ENCODE measurements around the gene EIF2D.
A peak's percentile ranks its signal among the peaks of the same experiment; 100 is the strongest.

EIF2D gene

DNA sequence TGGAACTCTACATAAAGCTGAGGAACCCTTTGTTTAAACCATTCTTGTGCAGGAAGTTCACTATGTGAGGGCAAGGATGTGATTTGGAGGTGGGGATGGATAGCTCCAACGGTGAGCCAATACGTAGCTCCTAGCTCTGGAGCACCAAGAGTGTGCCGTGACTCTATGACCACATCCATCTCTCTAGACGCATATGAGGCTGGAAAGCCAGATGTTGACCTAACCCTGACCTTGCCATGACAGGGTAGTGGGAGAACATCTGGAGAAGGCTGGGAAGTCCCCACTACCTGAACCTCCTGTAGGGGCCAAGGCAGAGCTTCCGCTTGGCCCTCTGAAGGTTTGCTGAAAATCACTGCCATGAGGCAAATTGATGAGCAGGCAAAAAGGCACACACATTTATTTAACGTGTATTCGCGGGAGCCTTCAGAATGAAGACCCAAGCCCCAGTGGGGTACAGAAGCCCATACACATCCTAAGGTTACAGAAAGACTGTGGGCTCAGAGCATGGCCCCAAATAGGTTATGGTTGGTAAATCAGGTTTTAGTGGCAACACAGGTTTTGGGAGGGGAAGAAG lies 43.4 kb downstream of the EIF2D start:
- DNase-seq: no peak

DNA sequence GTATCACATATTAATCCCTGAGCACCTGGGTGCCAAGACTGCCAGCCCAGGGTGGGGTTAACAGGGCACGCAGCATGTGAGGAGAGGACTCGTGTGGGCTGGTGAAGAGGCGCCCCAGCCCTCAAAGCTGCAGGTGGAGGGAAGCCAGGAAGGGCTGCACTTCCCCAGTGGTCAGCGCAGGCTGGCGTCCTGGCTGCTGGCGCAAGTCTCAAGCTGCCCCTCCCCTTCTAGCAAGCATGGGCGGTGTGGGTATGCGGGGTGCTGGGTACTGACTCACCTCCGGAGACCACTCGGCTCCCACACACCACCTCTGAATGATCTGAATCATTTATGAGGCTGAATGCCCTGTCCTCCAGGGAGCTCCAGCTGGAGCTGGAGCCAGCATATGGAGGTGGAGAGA lies 44.0 kb downstream of the EIF2D start:
- no peak for DNase-seq

DNA sequence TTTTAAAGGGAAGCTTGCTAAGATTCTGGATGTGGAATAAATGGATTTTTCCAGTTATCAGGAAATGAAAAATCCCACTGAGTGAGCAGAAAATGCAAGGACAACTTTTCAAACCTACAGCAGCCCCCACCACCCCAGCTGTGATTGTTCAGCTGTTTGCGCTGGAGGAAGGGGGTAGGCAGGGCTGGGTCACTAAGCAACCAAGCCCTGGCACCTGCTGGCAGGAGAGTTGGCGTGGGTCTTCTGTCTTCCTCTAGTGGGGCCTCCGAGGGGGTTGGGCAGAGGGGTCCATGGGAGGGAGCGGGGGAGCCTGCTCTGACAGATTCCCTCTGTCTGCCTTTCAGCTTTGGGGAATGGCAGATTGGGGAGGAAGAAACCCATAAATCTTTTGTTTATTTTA lies 45.3 kb downstream of the EIF2D start:
- DNase-seq: no peak

DNA sequence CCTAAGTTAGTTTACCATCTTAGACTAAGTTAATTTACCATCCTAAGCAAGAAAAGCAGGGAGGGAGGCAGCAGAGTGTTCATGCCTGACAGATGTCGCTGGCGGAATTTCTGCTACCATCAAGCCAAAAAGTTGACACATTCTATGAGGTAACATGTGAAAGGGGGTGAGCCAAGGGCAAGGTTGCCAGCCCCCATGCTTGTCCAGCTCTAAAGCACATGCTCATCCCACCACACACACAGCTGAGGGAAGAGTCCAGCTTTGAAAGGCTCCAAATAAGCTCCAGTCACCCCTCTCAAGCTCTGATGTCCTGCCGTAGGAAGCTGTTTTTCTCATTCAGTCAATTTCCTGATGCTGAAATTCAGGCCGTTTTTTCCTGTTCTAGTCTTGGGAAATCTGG lies 46.3 kb downstream of the EIF2D start:
- no peak for DNase-seq

DNA sequence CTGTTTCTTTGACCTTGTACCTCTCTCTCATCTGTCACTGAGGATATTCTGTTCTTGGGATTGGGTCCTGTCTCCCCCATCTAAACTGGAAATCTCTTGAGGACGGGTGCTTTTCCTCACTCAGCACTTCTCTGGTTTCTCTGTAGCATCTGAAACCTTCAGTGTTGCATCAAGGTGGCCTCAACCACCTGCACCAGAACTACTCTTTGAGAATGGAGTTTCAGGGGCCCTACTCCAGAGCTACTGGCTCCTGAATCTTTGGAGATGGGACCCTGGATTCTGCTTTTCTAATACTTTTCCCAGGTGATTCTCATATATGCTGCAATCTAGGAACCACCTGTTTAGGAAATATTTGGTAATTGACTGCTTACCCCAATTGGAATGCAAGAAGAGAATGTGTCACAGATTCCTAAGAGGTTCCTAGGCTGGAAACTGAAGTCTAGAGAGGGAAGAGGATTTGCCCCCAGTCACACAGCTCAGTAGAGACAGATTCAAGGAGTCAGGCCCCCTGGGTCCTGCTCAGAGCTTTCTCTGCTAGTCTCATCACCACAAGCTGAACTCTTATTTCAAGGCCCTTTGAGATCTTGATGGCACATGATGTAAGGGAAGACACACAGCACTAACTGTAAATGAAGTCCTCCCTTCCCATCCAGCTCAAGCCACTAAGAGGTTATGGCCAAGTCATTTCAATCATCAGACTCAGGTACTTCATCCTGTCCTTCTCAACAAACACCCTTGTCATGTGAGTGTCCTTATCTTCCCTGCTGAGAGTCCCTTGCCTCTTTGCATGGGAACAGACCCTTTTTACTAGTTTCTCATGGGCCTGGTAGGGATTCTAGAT lies 48.7 kb downstream of the EIF2D start:
- DNase-seq: no peak

DNA sequence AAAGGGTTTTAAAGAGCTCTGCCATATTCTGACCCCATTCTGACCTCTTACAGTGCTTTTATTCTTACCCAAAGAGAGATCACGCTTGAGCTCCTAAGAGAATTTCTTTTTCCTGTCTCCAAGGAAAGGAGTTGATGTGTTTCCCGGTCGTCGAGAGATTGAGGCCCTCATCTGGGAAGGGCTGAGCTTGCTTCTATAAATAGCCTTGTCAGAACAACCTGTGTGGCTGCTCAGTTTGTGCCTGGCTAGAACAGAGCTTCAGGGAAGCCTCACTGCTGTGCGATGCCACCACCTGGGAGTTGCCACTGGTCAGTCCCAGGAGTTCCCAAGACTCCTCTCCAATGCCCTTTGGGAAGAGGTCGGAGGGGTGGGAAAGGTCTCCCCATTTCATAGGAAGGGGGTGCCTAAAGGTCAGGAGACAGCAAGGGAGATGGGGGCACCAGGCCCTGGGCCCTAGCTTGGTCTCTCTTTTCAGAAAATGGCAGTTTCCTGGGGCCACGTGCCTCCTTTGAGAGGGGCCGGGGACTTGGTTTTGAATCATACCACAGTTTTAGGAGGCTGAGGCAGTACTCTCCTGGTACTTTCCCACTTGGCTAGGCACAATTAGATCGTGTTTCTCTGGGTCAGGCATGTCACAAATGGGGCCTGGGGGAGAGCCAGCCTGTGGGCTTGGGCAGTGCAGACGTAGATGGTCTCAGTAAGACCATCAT lies 52.1 kb downstream of the EIF2D start:
- no peak for DNase-seq

DNA sequence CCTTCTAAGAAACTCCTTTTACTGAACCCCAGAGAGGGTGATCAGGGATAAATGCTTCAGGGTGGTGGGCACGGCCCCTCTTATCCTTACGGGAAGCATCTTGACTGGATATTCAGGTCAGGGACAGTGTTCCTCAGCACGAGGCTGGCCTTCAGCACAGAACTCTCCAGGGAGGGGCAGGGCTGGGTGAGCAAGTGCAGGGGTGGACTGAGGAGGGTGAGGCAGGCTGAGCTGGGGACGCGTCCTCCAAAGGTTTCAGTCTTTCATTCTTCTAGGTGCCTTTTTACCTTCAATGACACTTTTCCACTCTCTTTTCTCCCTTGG lies 52.6 kb downstream of the EIF2D start:
- DNase-seq: no peak

DNA sequence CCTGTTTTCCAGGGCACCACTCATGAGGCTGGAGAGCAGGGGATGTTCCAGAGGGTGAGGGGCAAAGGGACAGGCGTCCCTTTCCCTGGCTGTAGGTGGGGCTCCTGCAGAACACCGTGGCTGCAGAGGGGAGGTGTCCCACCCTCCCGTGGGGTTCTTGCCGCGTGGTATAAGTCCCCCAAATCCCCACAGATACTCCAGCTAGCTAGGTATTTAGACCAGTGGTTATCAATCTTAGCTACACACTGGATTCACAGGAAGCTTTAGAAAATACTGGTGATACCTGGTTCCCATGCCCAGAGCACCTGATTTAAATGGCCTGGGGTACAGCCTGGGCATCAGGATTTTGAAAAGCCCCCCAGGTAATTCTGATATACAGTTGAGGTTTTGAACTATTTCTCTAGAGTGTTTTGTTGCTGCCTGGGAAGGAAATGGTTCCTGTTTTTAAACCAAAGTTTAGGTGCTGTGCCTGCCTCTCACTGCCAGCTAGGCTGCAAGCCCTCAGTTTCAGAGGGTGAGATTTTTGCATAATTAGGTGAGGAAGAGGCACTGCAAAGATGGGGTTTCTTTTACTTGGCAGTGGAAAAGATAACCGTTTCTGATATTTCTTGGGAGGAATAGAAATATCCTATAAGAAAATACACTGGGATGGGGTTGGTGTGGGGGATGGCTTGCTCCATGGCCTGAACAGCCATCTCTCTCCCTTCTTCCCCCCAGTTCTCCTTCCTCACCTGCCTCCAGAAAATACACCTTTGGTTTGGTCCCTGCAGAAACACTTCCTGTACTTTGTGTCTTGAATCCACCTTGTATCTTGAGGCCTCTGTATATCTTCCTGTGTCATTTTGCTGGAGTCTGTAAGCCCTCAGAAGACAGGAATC lies 53.2 kb downstream of the EIF2D start:
- no peak for DNase-seq

DNA sequence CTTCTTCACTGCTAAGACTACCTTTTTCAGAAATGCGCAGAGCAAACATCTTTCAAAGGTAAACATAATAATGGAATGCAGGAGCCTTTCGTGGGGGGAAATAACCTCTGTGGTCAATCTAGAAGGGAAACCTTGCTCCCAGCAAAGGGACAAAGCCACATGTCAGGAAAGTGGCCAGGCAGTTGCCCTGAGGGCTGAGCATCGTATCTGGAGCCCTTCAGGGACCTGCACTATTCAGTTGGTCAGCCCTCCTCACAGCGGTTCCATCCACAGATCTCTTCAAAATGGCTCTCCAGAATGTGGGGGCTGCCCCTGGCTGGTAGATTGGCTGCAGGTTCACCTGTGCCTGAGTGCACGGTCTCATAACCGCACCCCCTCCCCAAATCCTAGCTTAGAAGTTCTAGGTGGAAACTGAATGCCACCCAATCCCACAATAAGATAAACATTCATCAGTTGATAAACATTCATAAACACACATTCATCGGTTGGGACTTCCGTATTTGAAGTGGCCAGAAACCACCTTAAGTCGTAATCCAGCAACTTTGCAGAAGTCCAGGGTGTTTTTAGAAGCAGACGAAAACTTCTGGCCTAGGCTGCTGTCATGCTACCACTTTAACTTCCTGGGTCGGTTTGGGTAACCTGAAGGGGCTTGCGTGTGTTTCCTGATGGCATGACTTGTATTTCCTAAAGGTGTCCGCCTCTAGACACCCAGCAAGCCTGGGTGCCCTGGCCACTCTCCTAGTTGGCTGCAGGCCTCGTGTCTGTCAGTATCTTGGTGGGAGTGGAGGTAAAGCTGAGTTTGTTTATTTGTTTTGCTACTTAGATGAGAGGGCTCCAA lies 54.4 kb downstream of the EIF2D start:
- peak; percentile 71 to 76 for DNase-seq

GRCh38 chr1:206556750-206557635 lies 55.3 kb downstream of the EIF2D start:
- peak; percentile 89 to 92 for DNase-seq

DNA sequence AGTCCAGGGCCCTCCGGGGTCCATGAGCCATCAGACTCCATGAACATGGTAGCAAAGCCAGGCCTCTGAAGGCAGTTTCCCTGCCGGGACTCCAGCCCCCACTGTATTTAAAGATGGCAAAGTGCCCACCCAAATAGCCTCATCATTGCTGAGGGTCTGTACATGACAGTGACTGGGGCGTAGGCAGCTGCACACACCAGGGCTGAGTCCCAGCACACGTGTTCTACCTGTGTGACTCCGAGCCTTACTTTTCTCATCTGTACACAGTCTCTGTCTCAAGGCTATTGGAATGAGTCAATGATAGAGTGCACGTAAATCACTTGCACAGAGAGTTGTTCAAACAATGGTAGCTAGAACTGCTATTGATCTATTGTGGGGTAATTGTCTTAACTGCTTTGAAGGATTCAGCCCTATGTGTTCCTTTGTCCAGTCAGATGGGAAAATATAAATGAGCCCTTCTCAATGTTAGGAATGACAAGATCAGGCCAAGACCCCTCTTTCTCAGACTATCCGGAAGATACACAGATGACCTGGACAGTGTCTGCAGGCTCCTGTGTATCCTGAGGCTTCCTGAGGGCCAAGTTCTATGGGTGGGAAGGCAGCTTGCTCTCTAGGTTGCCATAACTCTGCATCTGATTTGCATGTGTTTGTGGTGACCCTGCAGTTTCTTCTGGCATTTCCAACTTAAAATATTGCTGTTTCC lies 56.1 kb downstream of the EIF2D start:
- no peak for DNase-seq

DNA sequence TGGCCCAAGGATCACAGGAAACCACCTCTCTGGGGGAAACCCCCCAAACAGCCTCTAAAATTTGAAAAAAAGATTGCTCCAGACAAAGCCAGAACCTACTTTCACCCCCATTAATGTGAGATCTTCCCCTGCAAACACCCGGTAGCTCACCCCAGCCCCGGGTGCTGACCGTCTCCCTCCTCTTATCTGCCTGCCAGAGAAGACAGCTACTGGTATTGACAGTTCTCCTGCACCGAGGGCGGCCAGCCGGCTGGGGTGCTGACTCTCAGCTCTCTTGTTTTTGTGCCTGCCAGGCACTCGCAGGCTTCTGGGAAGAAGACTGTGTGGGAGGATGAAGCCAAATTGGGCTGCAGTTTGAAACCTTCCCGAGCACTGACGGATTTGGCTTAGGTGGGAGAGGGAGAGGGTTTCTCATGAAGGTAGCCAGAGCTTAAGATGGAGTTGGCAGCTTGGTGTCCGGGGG lies 56.8 kb downstream of the EIF2D start:
- DNase-seq: no peak

- DNase-seq: no peak
These were observed 57.4 kb downstream of the EIF2D start for GRCh38 chr1:206554701-206555472.

- DNase-seq: no peak
These were observed 58.1 kb downstream of the EIF2D start for GRCh38 chr1:206554211-206554610.

- no peak for DNase-seq
These were observed 60.3 kb downstream of the EIF2D start for GRCh38 chr1:206551986-206552326.

DNA sequence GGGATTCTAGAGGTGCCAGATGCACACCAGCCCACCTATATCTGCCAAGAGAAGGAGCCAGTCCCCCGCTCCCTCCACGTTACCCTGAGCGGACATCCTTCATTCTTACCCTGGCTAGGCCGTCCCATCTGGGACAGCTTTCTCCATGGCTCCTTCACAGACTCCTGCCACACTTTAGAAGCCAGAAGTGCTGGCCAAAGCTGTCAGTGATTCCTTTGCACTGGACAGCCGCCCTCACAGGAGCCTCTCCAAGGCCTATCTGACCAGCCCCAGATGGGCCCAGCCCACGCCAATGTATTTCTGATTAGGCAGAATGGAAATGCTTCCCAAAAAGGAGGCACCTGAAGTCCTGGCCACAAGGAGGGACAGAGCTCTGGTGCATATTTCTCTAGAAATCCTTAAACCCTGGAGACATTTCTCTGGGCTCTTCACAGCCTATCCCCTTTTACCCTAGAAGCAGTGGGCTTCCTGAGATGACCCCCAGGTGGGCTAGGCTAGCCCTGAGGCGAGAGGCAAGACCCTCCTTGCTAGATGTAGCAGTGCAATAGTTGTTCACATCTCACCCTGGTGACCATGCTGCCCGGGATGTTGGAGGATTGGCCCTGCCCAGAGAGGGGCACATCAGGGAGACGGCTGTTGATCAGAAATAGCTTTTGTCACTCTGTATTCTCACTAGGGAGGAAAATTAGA lies 60.8 kb downstream of the EIF2D start:
- no peak for DNase-seq

GRCh38 chr1:206550446-206550845 lies 61.8 kb downstream of the EIF2D start:
- no peak for DNase-seq

GRCh38 chr1:206547104-206547503 lies 65.2 kb downstream of the EIF2D start:
- no peak for DNase-seq

DNA sequence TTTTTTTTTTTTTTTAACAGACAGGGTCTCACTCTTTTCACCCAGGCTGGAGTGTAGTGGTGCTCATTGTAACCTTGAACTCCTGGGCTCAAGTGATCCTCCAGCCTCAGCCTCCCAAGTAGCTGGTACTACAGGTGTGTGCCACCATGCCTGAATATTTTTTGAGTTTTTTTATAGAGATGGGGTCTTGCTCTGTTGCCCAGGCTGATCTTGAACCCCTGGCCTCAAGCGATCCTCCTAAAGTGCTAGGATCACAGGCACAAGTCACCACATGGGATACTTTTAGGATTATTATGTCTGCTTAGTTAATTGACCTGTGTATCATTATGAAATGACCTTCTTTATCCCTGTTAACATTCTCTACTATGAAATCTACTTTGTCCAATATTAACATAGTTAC lies 66.9 kb downstream of the EIF2D start:
- DNase-seq: no peak
